Measurements from ENCODE around the gene RTF2. TPM values are rescaled to one million over a fixed set of nuclear protein-coding genes. Genes with fewer than 3 reads are reported as not detected.

The RTF2 gene
- total RNA-seq, 1 experiment from 2014 or later: 89.2 TPM

- POLR2A ChIA-PET: no interaction called here
- intact Hi-C loops (cut with micrococcal nuclease; ENCODE audit: unreplicated experiment): no loop called here
These were observed 2.4 kb upstream of the RTF2 start for GRCh38 chr20:56465997-56466396.

GRCh38 chr20:56467968-56468315, 485 bp upstream of the RTF2 start:
- in situ Hi-C loops (cut with HindIII; ENCODE audit: low pct_unique_long_range_greater_than_20kb, low sequenced_read_pairs) (no loop called here), intact Hi-C loops (cut with micrococcal nuclease; ENCODE audit: unreplicated experiment) (no loop called here)
- peaks cover 9% of the 10 kb centered on the region; the same call in 1 of the 2 replicates for H3K4me1 ChIP-seq (ENCODE audit: control insufficient read depth, insufficient read depth, low read length)
- no peaks in the 10 kb centered on the region for H3K9me3 ChIP-seq (ENCODE audit: control insufficient read depth, insufficient read depth, low read depth, low read length)
- no TSS peak for BruUV-seq (replicated peaks)
- peaks cover 6% of the 10 kb centered on the region; the same call in 1 of the 2 replicates for H3K36me3 ChIP-seq (ENCODE audit: control insufficient read depth, insufficient read depth, low read length)
- H3K27me3 ChIP-seq (ENCODE audit: control insufficient read depth, insufficient read depth, low read length): no peaks in the 10 kb centered on the region
- no peak for DNase-seq (ENCODE audit: low read depth, low spot score)
- CTCF ChIA-PET: no interaction called here
- peak overlapping the region; percentile 95 to 98 for H3K4me3 ChIP-seq (ENCODE audit: low read depth in 2 of 2, low read length in 2 of 2)
- POLR2A ChIA-PET: no interaction called here
- ATAC-seq: peak; percentile 14; the same call in 1 of the 2 replicates
- TF ChIP-seq CTCF (IDR thresholded peaks at IDR 0.05): no peak
- TF ChIP-seq SIN3A (IDR thresholded peaks at IDR 0.05; ENCODE audit: borderline replicate concordance, insufficient read depth, low read depth, low read length): no peak
- TF ChIP-seq, protein P1, sequence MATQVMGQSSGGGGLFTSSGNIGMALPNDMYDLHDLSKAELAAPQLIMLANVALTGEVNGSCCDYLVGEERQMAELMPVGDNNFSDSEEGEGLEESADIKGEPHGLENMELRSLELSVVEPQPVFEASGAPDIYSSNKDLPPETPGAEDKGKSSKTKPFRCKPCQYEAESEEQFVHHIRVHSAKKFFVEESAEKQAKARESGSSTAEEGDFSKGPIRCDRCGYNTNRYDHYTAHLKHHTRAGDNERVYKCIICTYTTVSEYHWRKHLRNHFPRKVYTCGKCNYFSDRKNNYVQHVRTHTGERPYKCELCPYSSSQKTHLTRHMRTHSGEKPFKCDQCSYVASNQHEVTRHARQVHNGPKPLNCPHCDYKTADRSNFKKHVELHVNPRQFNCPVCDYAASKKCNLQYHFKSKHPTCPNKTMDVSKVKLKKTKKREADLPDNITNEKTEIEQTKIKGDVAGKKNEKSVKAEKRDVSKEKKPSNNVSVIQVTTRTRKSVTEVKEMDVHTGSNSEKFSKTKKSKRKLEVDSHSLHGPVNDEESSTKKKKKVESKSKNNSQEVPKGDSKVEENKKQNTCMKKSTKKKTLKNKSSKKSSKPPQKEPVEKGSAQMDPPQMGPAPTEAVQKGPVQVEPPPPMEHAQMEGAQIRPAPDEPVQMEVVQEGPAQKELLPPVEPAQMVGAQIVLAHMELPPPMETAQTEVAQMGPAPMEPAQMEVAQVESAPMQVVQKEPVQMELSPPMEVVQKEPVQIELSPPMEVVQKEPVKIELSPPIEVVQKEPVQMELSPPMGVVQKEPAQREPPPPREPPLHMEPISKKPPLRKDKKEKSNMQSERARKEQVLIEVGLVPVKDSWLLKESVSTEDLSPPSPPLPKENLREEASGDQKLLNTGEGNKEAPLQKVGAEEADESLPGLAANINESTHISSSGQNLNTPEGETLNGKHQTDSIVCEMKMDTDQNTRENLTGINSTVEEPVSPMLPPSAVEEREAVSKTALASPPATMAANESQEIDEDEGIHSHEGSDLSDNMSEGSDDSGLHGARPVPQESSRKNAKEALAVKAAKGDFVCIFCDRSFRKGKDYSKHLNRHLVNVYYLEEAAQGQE (IDR thresholded peaks at IDR 0.05; ENCODE audit: insufficient read depth in 1 of 2, low read depth in 2 of 2, low read length in 1 of 2): no peak
- TF ChIP-seq TCF7L2 (IDR thresholded peaks at IDR 0.05; ENCODE audit: low read depth, low read length): no peak
- TF ChIP-seq POLR2AphosphoS5 (IDR thresholded peaks at IDR 0.05; ENCODE audit: low read depth, low read length): no peak
- H3K27ac ChIP-seq (ENCODE audit: low read length): peak overlapping the region; percentile 81

More at GRCh38 chr20:56465997-56466396, 2.4 kb upstream of the RTF2 start:
- ATAC-seq: no peak
- in situ Hi-C loops (cut with HindIII; ENCODE audit: low pct_unique_long_range_greater_than_20kb, low sequenced_read_pairs): no loop called here
- H3K27ac ChIP-seq (ENCODE audit: low read length): no peak overlapping the region
- no peak overlapping the region for H3K4me3 ChIP-seq (ENCODE audit: low read depth in 2 of 2, low read length in 2 of 2)
- CTCF ChIA-PET: no interaction called here
- peaks cover 9% of the 10 kb centered on the region; the same call in 1 of the 2 replicates for H3K4me1 ChIP-seq (ENCODE audit: control insufficient read depth, insufficient read depth, low read length)
- H3K9me3 ChIP-seq (ENCODE audit: control insufficient read depth, insufficient read depth, low read depth, low read length): no peaks in the 10 kb centered on the region
- H3K36me3 ChIP-seq (ENCODE audit: control insufficient read depth, insufficient read depth, low read length): peaks cover 6% of the 10 kb centered on the region; the same call in 1 of the 2 replicates
- no TSS peak for BruUV-seq (replicated peaks)
- DNase-seq (ENCODE audit: low read depth, low spot score): no peak
- H3K27me3 ChIP-seq (ENCODE audit: control insufficient read depth, insufficient read depth, low read length): 0 out of 2 replicates have a peak, but pooled peaks cover 2% of the 10 kb centered on the region
- TF ChIP-seq TCF7L2 (IDR thresholded peaks at IDR 0.05; ENCODE audit: low read depth, low read length) (no peak), SIN3A (IDR thresholded peaks at IDR 0.05; ENCODE audit: borderline replicate concordance, insufficient read depth, low read depth, low read length) (no peak), POLR2AphosphoS5 (IDR thresholded peaks at IDR 0.05; ENCODE audit: low read depth, low read length) (no peak), CTCF (IDR thresholded peaks at IDR 0.05) (no peak)
- TF ChIP-seq, protein P1 (IDR thresholded peaks at IDR 0.05; ENCODE audit: insufficient read depth in 1 of 2, low read depth in 2 of 2, low read length in 1 of 2): no peak
